ENCODE data around the gene MICA.

Gene MICA

GRCh38 chr6:31462026-31462963 is 58.9 kb downstream of the MICA start:
- no peak for DNase-seq (ENCODE audit: low spot score)

GRCh38 chr6:31462964-31463870 is 59.8 kb downstream of the MICA start:
- no peak for DNase-seq (ENCODE audit: low spot score)

GRCh38 chr6:31464252-31465184 is 61.1 kb downstream of the MICA start:
- DNase-seq (ENCODE audit: low spot score), result no peak

All from COLO829 (cell line).